CD14-positive monocyte (primary cell): ENCODE measurements around the gene BET1L. TPM values are rescaled to one million over a fixed set of nuclear protein-coding genes. Genes with fewer than 3 reads are reported as not detected.

Experiments
- DNase-seq, 3 donors: peaks; one replicate each; pipeline ENCODE4 v3.0.0-alpha.2; 2011 to 2022
- H2AFZ ChIP-seq: 2 replicates; pipeline ENCODE4 v1.6.0; 2012; ENCODE audit warnings: mild to moderate bottlenecking, low read depth, low read length, inconsistent platforms; ENCODE audit not compliant: insufficient read depth, poor library complexity, severe bottlenecking
- H3K27ac ChIP-seq, 2 donors: 1 replicate in 1 of 2; 2 replicates in 1 of 2; pipeline ENCODE4 v1.5.1; 2012 to 2013; ENCODE audit warnings: low read length in 2 of 2, control low read depth in 1 of 2, inconsistent platforms in 1 of 2, low read depth in 1 of 2, mild to moderate bottlenecking in 1 of 2
- H3K27me3 ChIP-seq, 2 donors: one replicate each; pipeline versions ENCODE4 v1.6.0 to v1.6.1; 2011 to 2013; ENCODE audit warnings: low read length in 2 of 2; ENCODE audit not compliant: control insufficient read depth in 2 of 2, insufficient read depth in 2 of 2
- H3K36me3 ChIP-seq, 2 donors: replicated peaks in 1 of 2; 1 replicate in 1 of 2; 2 replicates in 1 of 2; pipeline versions ENCODE4 v1.5.1 to v1.6.1; 2012 to 2013; ENCODE audit warnings: low read length in 2 of 2, control low read depth in 1 of 2, inconsistent platforms in 1 of 2, mild to moderate bottlenecking in 1 of 2; ENCODE audit not compliant: insufficient read depth in 2 of 2, control insufficient read depth in 1 of 2
- H3K4me1 ChIP-seq, 2 donors: 1 replicate in 1 of 2; 2 replicates in 1 of 2; pipeline versions ENCODE4 v1.5.1 to v1.6.1; 2012 to 2013; ENCODE audit warnings: low read length in 2 of 2, control low read depth in 1 of 2, inconsistent platforms in 1 of 2, mild to moderate bottlenecking in 1 of 2, moderate library complexity in 1 of 2; ENCODE audit not compliant: insufficient read depth in 2 of 2, control insufficient read depth in 1 of 2
- H3K4me2 ChIP-seq: replicated peaks from 2 replicates; pipeline ENCODE3; 2012; ENCODE audit warnings: low read length, moderate library complexity, mild to moderate bottlenecking; ENCODE audit not compliant: poor library complexity, severe bottlenecking; ENCODE audit errors: extremely low read depth
- H3K4me3 ChIP-seq, 3 experiments: fragments of 200-600 bp in 1 of 3; sonication (generic) in 1 of 3; replicated peaks in 1 of 3; 1 replicate in 2 of 3; 2 replicates in 1 of 3; pipeline ENCODE4 v1.5.1; 2011 to 2013; ENCODE audit warnings: low read length in 3 of 3, mild to moderate bottlenecking in 3 of 3, control low read depth in 2 of 3, low read depth in 2 of 3, inconsistent platforms in 1 of 3, moderate library complexity in 1 of 3
- H3K79me2 ChIP-seq: 2 replicates; pipeline ENCODE4 v1.6.0; 2012; ENCODE audit warnings: mild to moderate bottlenecking, control low read depth, inconsistent platforms, low read length, moderate library complexity; ENCODE audit not compliant: insufficient read depth
- H3K9ac ChIP-seq: 2 replicates; pipeline ENCODE4 v1.6.0; 2017; ENCODE audit warnings: low read length, mild to moderate bottlenecking; ENCODE audit not compliant: insufficient read depth, poor library complexity, severe bottlenecking
- H3K9me3 ChIP-seq, 2 donors: replicated peaks in 1 of 2; 1 replicate in 1 of 2; 2 replicates in 1 of 2; pipeline versions ENCODE4 v1.5.1 to v1.6.1; 2012 to 2013; ENCODE audit warnings: low read length in 2 of 2, control low read depth in 1 of 2; ENCODE audit not compliant: control insufficient read depth in 1 of 2, insufficient read depth in 1 of 2
- H4K20me1 ChIP-seq: 2 replicates; pipeline ENCODE4 v1.6.0; 2012; ENCODE audit warnings: mild to moderate bottlenecking, low read length, control low read depth, moderate library complexity; ENCODE audit not compliant: insufficient read depth
- H3K27ac Mint-ChIP-seq, 7 donors: one replicate each; pipeline ENCODE4 v1.8.0; 2020; ENCODE audit warnings: mild to moderate bottlenecking in 7 of 7, mixed read lengths in 7 of 7, moderate library complexity in 6 of 7, inconsistent platforms in 2 of 7
- H3K27me3 Mint-ChIP-seq, 3 donors: one replicate each; pipeline ENCODE4 v1.8.0; 2021 to 2022; ENCODE audit warnings: low read depth in 3 of 3, mild to moderate bottlenecking in 3 of 3, mixed read lengths in 3 of 3, moderate library complexity in 3 of 3, inconsistent platforms in 1 of 3
- H3K36me3 Mint-ChIP-seq, 2 donors: one replicate each; pipeline ENCODE4 v1.8.0; 2020; ENCODE audit warnings: mixed read lengths in 2 of 2, inconsistent platforms in 1 of 2, mild to moderate bottlenecking in 1 of 2
- H3K4me1 Mint-ChIP-seq: one replicate; pipeline ENCODE4 v1.8.0; 2020; ENCODE audit warnings: mild to moderate bottlenecking, mixed read lengths
- H3K4me3 Mint-ChIP-seq, 2 donors: one replicate each; pipeline ENCODE4 v1.8.0; 2020; ENCODE audit warnings: mild to moderate bottlenecking in 2 of 2, mixed read lengths in 2 of 2, moderate library complexity in 1 of 2
- H3K9me3 Mint-ChIP-seq, 7 donors: one replicate each; pipeline ENCODE4 v1.8.0; 2020 to 2022; ENCODE audit warnings: mixed read lengths in 7 of 7, mild to moderate bottlenecking in 6 of 7, moderate library complexity in 6 of 7, inconsistent platforms in 2 of 7
- CTCF ChIP-seq: fragments of 200-600 bp; IDR thresholded peaks from one replicate; pipeline ENCODE4 v1.8.0; 2022; ENCODE audit warnings: antibody characterized with exemption, mild to moderate bottlenecking
- WGBS: methylation state at CpG from one replicate; pipeline ENCODE4 v1.1.5; 2013; ENCODE audit warnings: missing lambda C conversion rate; ENCODE audit not compliant: insufficient coverage; 5-methylcytosine and 5-hydroxymethylcytosine counted together
- intact Hi-C, 2 donors: fragments of 100-400 bp; cut with micrococcal nuclease; formaldehyde crosslinking; loops; one replicate each; pipeline versions ENCODE4 v1.15.0 to v1.15.1; 2023
- polyA plus RNA-seq, 3 donors: library from polyadenylated mRNA; depleted of rRNA in 1 of 3; unstranded in 2 of 3; stranded (reverse) in 1 of 3; fragments of 300-500 nt in 2 of 3; fragments of >200 nt in 1 of 3; fragmentation: Illumina TruSeq in 2 of 3; gene quantifications; 1 replicate in 2 of 3; 2 replicates in 1 of 3; pipeline ENCODE4 v1.2.3, GENCODE V29; 2012 to 2021

Gene BET1L
- polyA plus RNA-seq, 3 donors = 9.5 to 37.3 (median 29.3) TPM

GRCh38 chr11:198236-198806 lies 8.9 kb downstream of the BET1L start:
- peaks cover 15% of the 10 kb centered on the region for H4K20me1 ChIP-seq
- H3K27ac ChIP-seq = no peak overlapping the region
- DNase-seq = no peak
- H3K4me3 Mint-ChIP-seq = no peak overlapping the region
- H3K9me3 ChIP-seq = no peaks in the 10 kb centered on the region
- peaks cover 0 to 4% of the 10 kb centered on the region in 2 donors for H3K36me3 ChIP-seq
- WGBS = 91% methylated on average over 14 of the region's 21 CpGs
- H3K36me3 Mint-ChIP-seq = peaks cover 13 to 20% of the 10 kb centered on the region in 2 donors
- no peak overlapping the region for H3K4me2 ChIP-seq
- no peak for TF ChIP-seq CTCF
- no peak overlapping the region for H2AFZ ChIP-seq
- peaks cover 0 to 2% (median 0%) of the 10 kb centered on the region in 7 donors for H3K9me3 Mint-ChIP-seq
- H3K27ac Mint-ChIP-seq = peak overlapping the region in 2 of 7 donors; percentile 31 to 77
- H3K9ac ChIP-seq = no peak overlapping the region
- H3K27me3 ChIP-seq = peaks cover 0 to 1% of the 10 kb centered on the region in 2 donors
- H3K4me3 ChIP-seq = no peak overlapping the region
- H3K4me1 ChIP-seq = peaks cover 21 to 24% of the 10 kb centered on the region in 2 donors
- peaks cover 22% of the 10 kb centered on the region for H3K4me1 Mint-ChIP-seq
- H3K79me2 ChIP-seq = no peaks in the 10 kb centered on the region
- peaks cover 4 to 13% (median 9%) of the 10 kb centered on the region in 3 donors for H3K27me3 Mint-ChIP-seq
- intact Hi-C loops = no loop called here

- Histone ChIP-seq H3K4me1 (peaks cover 16 to 19% of the 10 kb centered on the region in 2 donors), H3K9ac (no peak overlapping the region), H3K27me3 (peaks cover 0 to 2% of the 10 kb centered on the region in 2 donors), H4K20me1 (peaks cover 10% of the 10 kb centered on the region), H3K4me3 (no peak overlapping the region), H3K27ac (no peak overlapping the region), H3K9me3 (no peaks in the 10 kb centered on the region), H3K79me2 (no peaks in the 10 kb centered on the region), H3K36me3 (no peaks in the 10 kb centered on the region), H2AFZ (no peak overlapping the region), H3K4me2 (no peak overlapping the region)
- WGBS = 97% methylated on average over 8 of the region's 9 CpGs
- Mint-ChIP-seq H3K27me3 (peaks cover 4 to 10% (median 9%) of the 10 kb centered on the region in 3 donors), H3K4me3 (peak overlapping the region in 1 of 2 donors; percentile 21), H3K36me3 (peaks cover 9 to 14% of the 10 kb centered on the region in 2 donors), H3K9me3 (peaks cover 0 to 2% (median 0%) of the 10 kb centered on the region in 7 donors), H3K27ac (no peak overlapping the region), H3K4me1 (peaks cover 17% of the 10 kb centered on the region)
- DNase-seq = no peak
- no peak for TF ChIP-seq CTCF
- intact Hi-C loops = no loop called here
These were observed 9.4 kb downstream of the BET1L start for GRCh38 chr11:197741-198235.
